Heart right ventricle (tissue), 16 donors: ENCODE data around the gene TMEM11. TPM values are rescaled to one million over a fixed set of nuclear protein-coding genes. Genes with fewer than 3 reads are reported as not detected.

Experiments
- ATAC-seq, 8 donors: fragments of 200-7000 bp; cut with Tn5 transposase; one replicate each; pipeline ENCODE4 v1.9.1; 2020; ENCODE audit warnings: mild to moderate bottlenecking in 8 of 8, moderate library complexity in 8 of 8, moderate number of reproducible peaks in 1 of 8
- DNase-seq, 2 donors: peaks; one replicate each; pipeline ENCODE4 v3.0.0-alpha.2; 2020
- H3K27ac ChIP-seq, 10 donors: fragments of 200-600 bp; sonication (generic) in 2 of 10; one replicate each; pipeline versions ENCODE4 v1.5.0 to v1.8.0; 2020 to 2022; ENCODE audit warnings: mild to moderate bottlenecking in 3 of 10
- H3K27me3 ChIP-seq, 7 donors: fragments of 200-600 bp; one replicate each; pipeline ENCODE4 v1.8.0; 2021 to 2022; ENCODE audit warnings: mild to moderate bottlenecking in 2 of 7
- H3K36me3 ChIP-seq, 9 donors: fragments of 200-600 bp; sonication (generic) in 1 of 9; one replicate each; pipeline versions ENCODE4 v1.5.0 to v1.8.0; 2020 to 2022; ENCODE audit warnings: mild to moderate bottlenecking in 2 of 9
- H3K4me1 ChIP-seq, 9 donors: fragments of 200-600 bp; sonication (generic) in 1 of 9; one replicate each; pipeline versions ENCODE4 v1.5.0 to v1.8.0; 2020 to 2022; ENCODE audit warnings: mild to moderate bottlenecking in 4 of 9
- H3K4me3 ChIP-seq, 10 donors: fragments of 200-600 bp; sonication (generic) in 2 of 10; one replicate each; pipeline versions ENCODE4 v1.5.0 to v1.8.0; 2020 to 2022; ENCODE audit warnings: mild to moderate bottlenecking in 7 of 10, moderate library complexity in 2 of 10
- H3K9me3 ChIP-seq, 11 donors: fragments of 200-600 bp in 10 of 11; sonication (generic) in 2 of 11; one replicate each; pipeline versions ENCODE4 v1.5.0 to v1.8.0; 2013 to 2022; ENCODE audit warnings: mild to moderate bottlenecking in 2 of 11, control low read depth in 1 of 11, moderate library complexity in 1 of 11
- whole genome bisulfite sequencing, 2 donors: extraction: QIAGEN DNeasy Blood & Tissue Kit; methylation state at CpG; one replicate each; pipeline ENCODE4 v1.1.7; 2013; ENCODE audit warnings: inconsistent platforms in 1 of 2; 5-methylcytosine and 5-hydroxymethylcytosine counted together
- intact Hi-C, 10 donors: fragments of 100-400 bp; cut with DNase I; formaldehyde crosslinking; loops; one replicate each; pipeline versions ENCODE4 v1.11.1 to v1.14.2; 2022
- polyA plus RNA-seq, 2 donors: library from polyadenylated mRNA; stranded (reverse); fragments of 200-250 nt; gene quantifications; one replicate each; pipeline ENCODE4 v1.2.3, GENCODE V29; 2013
- total RNA-seq, 10 donors: library from RNA; stranded (reverse); fragmentation: NEBNext Ultra II Directional in 3 of 10; extraction: Animal tissue kit (Norgen Biotek cat#: 25700) in 3 of 10; gene quantifications; one replicate each; pipeline versions ENCODE4 v1.2.1 to v1.2.4, GENCODE V29; 2021 to 2023
- TF ChIP-seq, protein P1 (sequence below), 9 donors: fragments of 200-600 bp; sonication (generic) in 2 of 9; IDR thresholded peaks; one replicate each; pipeline versions ENCODE4 v1.5.0 to v1.8.0; 2021 to 2022; ENCODE audit warnings: antibody characterized with exemption in 9 of 9, mild to moderate bottlenecking in 5 of 9, moderate library complexity in 1 of 9
- donor health status: Arrhythmogenic right ventricular cardiomyopathy.
- donor health status: ischemic (EF 13 %, LVEDD 7.1; RV severe dilation, severe dysfunction).
- donor health status: healthy with polysubstance abuse.
- donor health status: DM: no; HTN: yes; CAD: no.
- donor health status: DM: no; HTN: no; CAD: no.
- donor health status: ischemic (EF 25% LVEDD 6.9; RV normal size, moderate dysfunction).
- donor health status: ischemic (EF 25% LVEDD 5.7; RV mildly dilated, moderate dysfunction).
- donor health status: healthy.
- donor health status: DM: yes; HTN: yes; CAD: no.
- donor health status: Ischemic cardiomyopathy.
- donor health status: ischemic (EF 35%, LVEDD 5.7; RV mildly dilated, moderate dysfunction).
- donor health status: nonischemic (EF 11% LVEDD 7.7; RV severe dilation, severe dysfunction).
- donor health status: DM: yes; HTN: yes; CAD: no.
- donor health status: PGD.
- donor health status: ischemic (EF 29% LVEDD 5.4; RV normal size, mild dysfunction).
- donor health status: nonischemic (EF 23%, LVEDD 6.1; RV moderate dilation, normal function).

Gene TMEM11
- total and polyA plus RNA-seq, 12 donors, result 20.8 to 54.1 (median 29.0) TPM

GRCh38 chr17:21149621-21150020 lies 64.3 kb downstream of the TMEM11 start:
- DNase-seq (no peak), ATAC-seq (no peak)
- TF ChIP-seq, protein P1, sequence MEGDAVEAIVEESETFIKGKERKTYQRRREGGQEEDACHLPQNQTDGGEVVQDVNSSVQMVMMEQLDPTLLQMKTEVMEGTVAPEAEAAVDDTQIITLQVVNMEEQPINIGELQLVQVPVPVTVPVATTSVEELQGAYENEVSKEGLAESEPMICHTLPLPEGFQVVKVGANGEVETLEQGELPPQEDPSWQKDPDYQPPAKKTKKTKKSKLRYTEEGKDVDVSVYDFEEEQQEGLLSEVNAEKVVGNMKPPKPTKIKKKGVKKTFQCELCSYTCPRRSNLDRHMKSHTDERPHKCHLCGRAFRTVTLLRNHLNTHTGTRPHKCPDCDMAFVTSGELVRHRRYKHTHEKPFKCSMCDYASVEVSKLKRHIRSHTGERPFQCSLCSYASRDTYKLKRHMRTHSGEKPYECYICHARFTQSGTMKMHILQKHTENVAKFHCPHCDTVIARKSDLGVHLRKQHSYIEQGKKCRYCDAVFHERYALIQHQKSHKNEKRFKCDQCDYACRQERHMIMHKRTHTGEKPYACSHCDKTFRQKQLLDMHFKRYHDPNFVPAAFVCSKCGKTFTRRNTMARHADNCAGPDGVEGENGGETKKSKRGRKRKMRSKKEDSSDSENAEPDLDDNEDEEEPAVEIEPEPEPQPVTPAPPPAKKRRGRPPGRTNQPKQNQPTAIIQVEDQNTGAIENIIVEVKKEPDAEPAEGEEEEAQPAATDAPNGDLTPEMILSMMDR (IDR thresholded peaks at IDR 0.05), result no peak
- intact Hi-C loops, result loop anchor here in 1 of 10 donors (10.0 kb wide), 1 partner anchor 45 kb away; no protein-coding TSS in a partner anchor
- 88 to 89% methylated on average over 1 of the region's 1 CpG for WGBS, 2 donors
- Histone ChIP-seq H3K4me1 (peaks cover 0 to 40% (median 0%) of the 10 kb centered on the region in 9 donors), H3K4me3 (no peak overlapping the region), H3K36me3 (peaks cover 0 to 1% (median 0%) of the 10 kb centered on the region in 9 donors), H3K27ac (no peak overlapping the region), H3K9me3 (peaks cover 0 to 18% (median 0%) of the 10 kb centered on the region in 11 donors), H3K27me3 (no peaks in the 10 kb centered on the region)

Other genes starting within 250 kb of the TMEM11 start
- gene USP22, start 171.2 kb downstream of the TMEM11 start, total RNA-seq, result 100 to 1,000 TPM; 121 to 218 (median 182) TPM
- gene USP22, start 171.2 kb downstream of the TMEM11 start, polyA plus RNA-seq, result 10 to 100 TPM; 26.6 to 47.4 TPM
- 10 to 100 TPM; 17.1 to 48.0 (median 26.0) TPM for gene DHRS7B, start 87.2 kb downstream of the TMEM11 start, total RNA-seq
- gene DHRS7B, start 87.2 kb downstream of the TMEM11 start, polyA plus RNA-seq, result 10 to 100 TPM; 48.6 TPM
- 10 to 100 TPM; 11.9 to 23.1 (median 19.6) TPM for gene NATD1, start 39.2 kb upstream of the TMEM11 start, total RNA-seq
- 1 to 10 TPM; 3.1 to 4.0 TPM for gene NATD1, start 39.2 kb upstream of the TMEM11 start, polyA plus RNA-seq
- 10 to 100 TPM; 28.9 to 71.6 (median 60.4) TPM for gene MAP2K3, start 70.5 kb upstream of the TMEM11 start, total RNA-seq
- 100 to 1,000 TPM in 1 of 2 donors, 10 to 100 TPM in 1; 32.1 to 103 TPM for gene MAP2K3, start 70.5 kb upstream of the TMEM11 start, polyA plus RNA-seq
- 10 to 100 TPM in 2 of 10 donors, 1 to 10 TPM in 8; 7.2 to 14.7 (median 8.7) TPM for gene KCNJ12, start 162.2 kb upstream of the TMEM11 start, total RNA-seq
- gene KCNJ12, start 162.2 kb upstream of the TMEM11 start, polyA plus RNA-seq, result 1 to 10 TPM; 2.8 to 4.0 TPM